ENCODE results near the gene GGN. TPM values are rescaled to one million over a fixed set of nuclear protein-coding genes. Genes with fewer than 3 reads are reported as not detected.

Gene GGN
- total and polyA plus RNA-seq, 2 of the 13 experiments (the other 11 are each of a cell fraction or from before 2014, with no cell fraction given): not detected

- in situ Hi-C loops (cut with HindIII; ENCODE audit: extremely low pct_ligation_motif_present, low pct_unique_long_range_greater_than_20kb) (no loop called here), intact Hi-C loops (cut with micrococcal nuclease; ENCODE audit: unreplicated experiment) (no loop called here)
- H3K9ac ChIP-seq (ENCODE audit: insufficient read depth, low read depth, low read length): no peak within 1 kb of the TSS
- H3K4me3 ChIP-seq (replicated peaks in 1 of 3; ENCODE audit: insufficient read depth in 1 of 3, low read depth in 2 of 3, low read length in 3 of 3): no peak within 1 kb of the TSS
- CTCF ChIA-PET (ENCODE audit: low intra/inter-chr PET ratio, low total read pairs): no interaction called here
- no peaks in the 10 kb centered on the region for H3K36me3 ChIP-seq (replicated peaks in 1 of 2; ENCODE audit: control insufficient read depth in 1 of 2, insufficient read depth in 2 of 2, low read length in 2 of 2)
- POLR2A ChIA-PET: no interaction called here
- H2AFZ ChIP-seq (ENCODE audit: low read length): no peak within 1 kb of the TSS
- no peak within 1 kb of the TSS for H3K27ac ChIP-seq (ENCODE audit: extremely low read length, insufficient read depth, low read length)
- BruUV-seq (replicated peaks): no TSS peak
- peak; percentile 51; the same call in 2 of the 3 replicates for ATAC-seq
- H3K4me1 ChIP-seq (ENCODE audit: insufficient read depth, low read length): no peaks in the 10 kb centered on the region
- TF ChIP-seq MLLT10 (CRISPR knock-in tag; IDR thresholded peaks at IDR 0.05): no peak
- TF ChIP-seq RXRA (CRISPR knock-in tag; IDR thresholded peaks at IDR 0.05): no peak
- TF ChIP-seq ZNF629 (CRISPR knock-in tag; conservative IDR thresholded peaks at IDR 0.05): peak; percentile 66
- TF ChIP-seq, protein P1, sequence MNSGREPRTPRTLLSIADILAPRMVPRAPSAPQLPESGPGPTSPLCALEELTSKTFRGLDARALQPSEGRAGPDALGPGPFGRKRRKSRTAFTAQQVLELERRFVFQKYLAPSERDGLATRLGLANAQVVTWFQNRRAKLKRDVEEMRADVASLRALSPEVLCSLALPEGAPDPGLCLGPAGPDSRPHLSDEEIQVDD (CRISPR knock-in tag; IDR thresholded peaks at IDR 0.05; ENCODE audit: borderline replicate concordance): no peak
- FAIRE-seq: no peak
- DNase-seq (ENCODE audit: low spot score): no peak
- no peaks in the 10 kb centered on the region for H3K79me2 ChIP-seq (ENCODE audit: insufficient read depth, low read length)
- H3K9me3 ChIP-seq (ENCODE audit: low read length): no peaks in the 10 kb centered on the region
- WGBS (ENCODE audit: low lambda C conversion rate): 37% methylated on average over 8 of the region's 20 CpGs
- no peak within 1 kb of the TSS for H3K4me2 ChIP-seq (ENCODE audit: low read depth, low read length)
- H4K20me1 ChIP-seq (ENCODE audit: insufficient read depth, low read length): no peaks in the 10 kb centered on the region
- H3K27me3 ChIP-seq (ENCODE audit: control insufficient read depth in 1 of 2, insufficient read depth in 2 of 2, low read length in 2 of 2): peaks cover 0 to 6% of the 10 kb centered on the region in 2 experiments; a peak in 2 of 5 replicates
Measured at GRCh38 chr19:38433268-38433733, 45.5 kb upstream of the GGN start, which contains the start of gene RYR1. TSS of gene RYR1 (plus strand) at chr19:38433691. CDS start at chr19:38433830, 139 bp downstream.

DNA sequence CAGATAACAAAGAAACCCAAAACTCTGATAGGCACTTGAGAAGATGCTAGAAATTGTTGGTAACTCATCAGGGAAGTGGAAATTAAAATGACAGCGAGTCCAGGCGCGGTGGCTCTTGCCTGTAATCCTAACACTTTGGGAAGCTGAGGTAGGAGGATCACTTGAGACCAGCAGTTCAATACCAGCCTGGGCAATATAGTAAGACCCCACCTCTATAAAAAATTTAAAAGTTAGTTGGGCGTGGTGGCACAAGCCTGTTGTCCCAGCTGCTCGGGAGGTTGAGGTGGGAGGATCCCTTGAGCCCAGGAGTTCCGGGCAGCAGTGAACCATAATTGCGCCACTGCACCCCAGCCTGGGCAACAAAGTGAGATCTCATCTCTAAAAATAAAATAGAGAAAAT, 43.1 kb upstream of the GGN start:
- no peaks in the 10 kb centered on the region for H3K79me2 ChIP-seq (ENCODE audit: insufficient read depth, low read length)
- in situ Hi-C loops (cut with HindIII; ENCODE audit: extremely low pct_ligation_motif_present, low pct_unique_long_range_greater_than_20kb): no loop called here
- FAIRE-seq: no peak

More for the DNA sequence above, 43.1 kb upstream of the GGN start:
- no peaks in the 10 kb centered on the region for H3K36me3 ChIP-seq (replicated peaks in 1 of 2; ENCODE audit: control insufficient read depth in 1 of 2, insufficient read depth in 2 of 2, low read length in 2 of 2)
- H3K9me3 ChIP-seq (ENCODE audit: low read length): no peaks in the 10 kb centered on the region
- no peak overlapping the region for H3K4me3 ChIP-seq (replicated peaks in 1 of 3; ENCODE audit: insufficient read depth in 1 of 3, low read depth in 2 of 3, low read length in 3 of 3)
- no peaks in the 10 kb centered on the region for H4K20me1 ChIP-seq (ENCODE audit: insufficient read depth, low read length)
- no peak overlapping the region for H3K27ac ChIP-seq (ENCODE audit: extremely low read length, insufficient read depth, low read length)
- intact Hi-C loops (cut with micrococcal nuclease; ENCODE audit: unreplicated experiment): no loop called here
- ATAC-seq (no peak), DNase-seq (ENCODE audit: low spot score) (no peak)
- no peak overlapping the region for H3K9ac ChIP-seq (ENCODE audit: insufficient read depth, low read depth, low read length)
- 54% methylated on average over 7 of the region's 7 CpGs for WGBS (ENCODE audit: low lambda C conversion rate)
- TF ChIP-seq, protein P2, sequence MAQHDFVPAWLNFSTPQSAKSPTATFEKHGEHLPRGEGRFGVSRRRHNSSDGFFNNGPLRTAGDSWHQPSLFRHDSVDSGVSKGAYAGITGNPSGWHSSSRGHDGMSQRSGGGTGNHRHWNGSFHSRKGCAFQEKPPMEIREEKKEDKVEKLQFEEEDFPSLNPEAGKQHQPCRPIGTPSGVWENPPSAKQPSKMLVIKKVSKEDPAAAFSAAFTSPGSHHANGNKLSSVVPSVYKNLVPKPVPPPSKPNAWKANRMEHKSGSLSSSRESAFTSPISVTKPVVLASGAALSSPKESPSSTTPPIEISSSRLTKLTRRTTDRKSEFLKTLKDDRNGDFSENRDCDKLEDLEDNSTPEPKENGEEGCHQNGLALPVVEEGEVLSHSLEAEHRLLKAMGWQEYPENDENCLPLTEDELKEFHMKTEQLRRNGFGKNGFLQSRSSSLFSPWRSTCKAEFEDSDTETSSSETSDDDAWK (CRISPR knock-in tag; IDR thresholded peaks at IDR 0.05): no peak
- H3K4me1 ChIP-seq (ENCODE audit: insufficient read depth, low read length): no peaks in the 10 kb centered on the region
- POLR2A ChIA-PET: no interaction called here
- no peak overlapping the region for H2AFZ ChIP-seq (ENCODE audit: low read length)
- H3K4me2 ChIP-seq (ENCODE audit: low read depth, low read length): no peak overlapping the region
- CTCF ChIA-PET (ENCODE audit: low intra/inter-chr PET ratio, low total read pairs): no interaction called here
- H3K27me3 ChIP-seq (ENCODE audit: control insufficient read depth in 1 of 2, insufficient read depth in 2 of 2, low read length in 2 of 2): peaks cover 0 to 6% of the 10 kb centered on the region in 2 experiments; a peak in 2 of 5 replicates
- BruUV-seq (replicated peaks): no TSS peak
